IPS-20b (cell line): Measurements from ENCODE around the gene ALPL.

Experiments
- H3K27ac ChIP-seq: one replicate; pipeline ENCODE4 v1.5.1; 2013; ENCODE audit warnings: low read length
- H3K27me3 ChIP-seq: 2 replicates; pipeline ENCODE4 v1.6.1; 2013; ENCODE audit warnings: mild to moderate bottlenecking, low read length, inconsistent platforms; ENCODE audit not compliant: insufficient read depth
- H3K36me3 ChIP-seq: 2 replicates; pipeline ENCODE4 v1.6.1; 2013; ENCODE audit warnings: low read depth, mild to moderate bottlenecking, inconsistent platforms, low read length, moderate library complexity; ENCODE audit not compliant: insufficient read depth
- H3K4me1 ChIP-seq: 2 replicates; pipeline ENCODE4 v1.6.1; 2013; ENCODE audit warnings: mild to moderate bottlenecking, control low read depth, inconsistent platforms, low read length, moderate library complexity; ENCODE audit not compliant: insufficient read depth
- H3K4me3 ChIP-seq: 2 replicates; pipeline ENCODE4 v1.5.1; 2013; ENCODE audit warnings: mild to moderate bottlenecking, low read length, inconsistent platforms
- H3K9ac ChIP-seq: 2 replicates; pipeline ENCODE4 v1.6.1; 2013; ENCODE audit warnings: low read depth, mild to moderate bottlenecking, inconsistent platforms, low read length, moderate library complexity
- H3K9me3 ChIP-seq: 2 replicates; pipeline ENCODE4 v1.6.1; 2013; ENCODE audit warnings: mild to moderate bottlenecking, low read depth, low read length, inconsistent platforms; ENCODE audit not compliant: insufficient read depth

The ALPL gene

GRCh38 chr1:21610027-21610426 is 100.8 kb downstream of the ALPL start:
- Histone ChIP-seq H3K27ac (no peak overlapping the region), H3K36me3 (no peaks in the 10 kb centered on the region), H3K9ac (no peak overlapping the region), H3K4me1 (peaks cover 4% of the 10 kb centered on the region; the same call in 1 of the 2 replicates), H3K27me3 (no peaks in the 10 kb centered on the region), H3K9me3 (no peaks in the 10 kb centered on the region), H3K4me3 (no peak overlapping the region)

- H3K36me3 ChIP-seq: no peaks in the 10 kb centered on the region
- no peak overlapping the region for H3K27ac ChIP-seq
- no peaks in the 10 kb centered on the region for H3K27me3 ChIP-seq
- H3K9me3 ChIP-seq: no peaks in the 10 kb centered on the region
- peaks cover 4% of the 10 kb centered on the region; the same call in 1 of the 2 replicates for H3K4me1 ChIP-seq
- H3K4me3 ChIP-seq: no peak overlapping the region
- H3K9ac ChIP-seq: no peak overlapping the region
These were observed 102.0 kb downstream of the ALPL start for GRCh38 chr1:21610989-21611785.

- Histone ChIP-seq H3K36me3 (no peaks in the 10 kb centered on the region), H3K9me3 (no peaks in the 10 kb centered on the region), H3K27me3 (no peaks in the 10 kb centered on the region), H3K4me1 (peaks cover 4% of the 10 kb centered on the region; the same call in 1 of the 2 replicates), H3K9ac (no peak overlapping the region), H3K27ac (no peak overlapping the region), H3K4me3 (no peak overlapping the region)
These were observed 102.8 kb downstream of the ALPL start for GRCh38 chr1:21612057-21612456.

GRCh38 chr1:21613072-21613867 is 104.0 kb downstream of the ALPL start:
- Histone ChIP-seq H3K9ac (no peak overlapping the region), H3K36me3 (no peaks in the 10 kb centered on the region), H3K9me3 (no peaks in the 10 kb centered on the region), H3K27ac (no peak overlapping the region), H3K4me3 (no peak overlapping the region), H3K27me3 (no peaks in the 10 kb centered on the region; the same call in 1 of the 2 replicates), H3K4me1 (no peaks in the 10 kb centered on the region)

- Histone ChIP-seq H3K4me3 (no peak overlapping the region), H3K27ac (no peak overlapping the region), H3K4me1 (peaks cover 6% of the 10 kb centered on the region; the same call in 1 of the 2 replicates), H3K9me3 (no peaks in the 10 kb centered on the region), H3K9ac (no peak overlapping the region), H3K36me3 (no peaks in the 10 kb centered on the region), H3K27me3 (peaks cover 11% of the 10 kb centered on the region)
These were observed 105.3 kb downstream of the ALPL start for GRCh38 chr1:21614419-21615115.

- Histone ChIP-seq H3K9ac (no peak overlapping the region), H3K4me3 (no peak overlapping the region), H3K4me1 (peaks cover 6% of the 10 kb centered on the region; the same call in 1 of the 2 replicates), H3K9me3 (no peaks in the 10 kb centered on the region), H3K36me3 (no peaks in the 10 kb centered on the region), H3K27ac (no peak overlapping the region), H3K27me3 (peaks cover 30% of the 10 kb centered on the region)
These were observed 107.1 kb downstream of the ALPL start for GRCh38 chr1:21616372-21616771.

GRCh38 chr1:21617126-21617738 is 108.0 kb downstream of the ALPL start:
- Histone ChIP-seq H3K9ac (no peak overlapping the region), H3K4me3 (no peak overlapping the region), H3K4me1 (peaks cover 6% of the 10 kb centered on the region; the same call in 1 of the 2 replicates), H3K36me3 (no peaks in the 10 kb centered on the region), H3K27me3 (peaks cover 37% of the 10 kb centered on the region), H3K9me3 (no peaks in the 10 kb centered on the region), H3K27ac (no peak overlapping the region)

- H3K4me3 ChIP-seq: no peak overlapping the region
- H3K9ac ChIP-seq: no peak overlapping the region
- H3K9me3 ChIP-seq: no peaks in the 10 kb centered on the region
- H3K36me3 ChIP-seq: no peaks in the 10 kb centered on the region
- H3K27me3 ChIP-seq: peaks cover 42% of the 10 kb centered on the region
- no peak overlapping the region for H3K27ac ChIP-seq
- peaks cover 6% of the 10 kb centered on the region; the same call in 1 of the 2 replicates for H3K4me1 ChIP-seq
These were observed 108.8 kb downstream of the ALPL start for GRCh38 chr1:21618059-21618458.

- Histone ChIP-seq H3K36me3 (no peaks in the 10 kb centered on the region), H3K4me3 (no peak overlapping the region; the same call in 1 of the 2 replicates), H3K27ac (no peak overlapping the region), H3K4me1 (peaks cover 6% of the 10 kb centered on the region; the same call in 1 of the 2 replicates), H3K27me3 (peaks cover 49% of the 10 kb centered on the region), H3K9ac (no peak overlapping the region), H3K9me3 (no peaks in the 10 kb centered on the region)
These were observed 109.5 kb downstream of the ALPL start for GRCh38 chr1:21618561-21619374.

GRCh38 chr1:21619375-21619947 is 110.2 kb downstream of the ALPL start:
- Histone ChIP-seq H3K27me3 (peaks cover 49% of the 10 kb centered on the region), H3K36me3 (no peaks in the 10 kb centered on the region), H3K4me3 (no peak overlapping the region; the same call in 1 of the 2 replicates), H3K27ac (no peak overlapping the region), H3K9ac (no peak overlapping the region), H3K4me1 (peaks cover 6% of the 10 kb centered on the region; the same call in 1 of the 2 replicates), H3K9me3 (no peaks in the 10 kb centered on the region)
